ENCODE measurements around the gene ADRM1. TPM values are rescaled to one million over a fixed set of nuclear protein-coding genes. Genes with fewer than 3 reads are reported as not detected.

Gene ADRM1
- total RNA-seq, 1 donor from 2014 or later = 125 TPM

DNA sequence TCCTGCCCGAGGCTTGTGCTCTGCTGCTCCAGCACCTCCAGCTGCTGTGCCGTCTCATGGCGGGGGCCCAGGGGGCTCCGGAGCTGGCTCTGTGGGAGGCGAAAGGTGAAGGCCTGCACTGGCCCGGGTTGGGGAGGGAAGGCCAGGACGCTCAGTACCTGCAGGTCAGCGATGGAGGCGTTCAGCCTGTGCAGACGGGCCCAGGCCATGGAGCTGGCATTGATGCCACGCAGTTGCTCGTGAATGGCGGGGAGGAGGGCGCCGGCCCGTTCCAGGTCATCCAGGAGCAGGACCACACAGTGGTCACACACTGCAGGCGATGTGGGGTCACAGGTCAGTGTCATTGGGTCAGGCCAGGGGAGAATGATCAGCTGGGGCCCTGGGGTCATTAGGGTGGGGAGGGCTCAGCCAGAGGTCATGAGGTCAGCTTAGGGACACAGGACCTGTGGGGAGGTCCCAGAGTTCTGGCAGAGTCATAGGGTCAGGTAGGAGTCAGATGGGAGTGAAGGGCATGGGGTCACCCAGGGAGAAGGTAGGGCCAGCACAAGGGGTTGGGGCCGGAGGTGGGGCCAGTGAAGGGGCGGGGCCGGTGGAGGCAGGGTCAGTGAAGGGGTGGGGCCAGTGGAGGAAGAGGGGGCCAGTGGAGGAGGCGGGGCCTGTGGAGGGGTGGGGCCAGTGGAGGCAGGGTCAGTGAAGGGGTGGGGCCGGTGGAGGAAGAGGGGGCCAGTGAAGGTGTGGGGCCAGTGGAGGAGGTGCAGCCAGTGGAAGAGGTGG is 18.0 kb downstream of the ADRM1 start:
- Histone ChIP-seq H3K4me2 (ENCODE audit: low read length) (no peak overlapping the region), H4K20me1 (ENCODE audit: insufficient read depth, low read length) (no peaks in the 10 kb centered on the region), H3K9me3 (ENCODE audit: insufficient read depth, low read depth, low read length) (no peaks in the 10 kb centered on the region), H2AFZ (ENCODE audit: low read depth, low read length) (no peak overlapping the region), H3K9ac (ENCODE audit: low read length) (no peak overlapping the region), H3K79me2 (ENCODE audit: insufficient read depth, low read length) (no peaks in the 10 kb centered on the region), H3K27me3 (ENCODE audit: insufficient read depth, low read length) (no peaks in the 10 kb centered on the region), H3K4me1 (ENCODE audit: insufficient read depth, low read length) (no peaks in the 10 kb centered on the region), H3K27ac (ENCODE audit: low read depth, low read length) (no peak overlapping the region), H3K36me3 (ENCODE audit: insufficient read depth, low read length) (no peaks in the 10 kb centered on the region), H3K4me3 (ENCODE audit: insufficient read depth, low read depth, low read length) (no peak overlapping the region)
- Mint-ChIP-seq H3K27me3 (ENCODE audit: low read depth, unreplicated experiment) (no peaks in the 10 kb centered on the region), H3K27ac (ENCODE audit: unreplicated experiment) (no peak overlapping the region), H3K4me3 (ENCODE audit: unreplicated experiment) (no peak overlapping the region), H3K36me3 (ENCODE audit: low read depth, unreplicated experiment) (peaks cover 12% of the 10 kb centered on the region), H3K9me3 (ENCODE audit: unreplicated experiment) (no peaks in the 10 kb centered on the region), H3K4me1 (ENCODE audit: low read depth, unreplicated experiment) (no peaks in the 10 kb centered on the region)
- no peak for FAIRE-seq
- DNase-seq (ENCODE audit: low read depth) = no peak
- TF ChIP-seq EZH2 (IDR thresholded peaks at IDR 0.05; ENCODE audit: insufficient read depth, low read length) = no peak
- TF ChIP-seq, protein P1, sequence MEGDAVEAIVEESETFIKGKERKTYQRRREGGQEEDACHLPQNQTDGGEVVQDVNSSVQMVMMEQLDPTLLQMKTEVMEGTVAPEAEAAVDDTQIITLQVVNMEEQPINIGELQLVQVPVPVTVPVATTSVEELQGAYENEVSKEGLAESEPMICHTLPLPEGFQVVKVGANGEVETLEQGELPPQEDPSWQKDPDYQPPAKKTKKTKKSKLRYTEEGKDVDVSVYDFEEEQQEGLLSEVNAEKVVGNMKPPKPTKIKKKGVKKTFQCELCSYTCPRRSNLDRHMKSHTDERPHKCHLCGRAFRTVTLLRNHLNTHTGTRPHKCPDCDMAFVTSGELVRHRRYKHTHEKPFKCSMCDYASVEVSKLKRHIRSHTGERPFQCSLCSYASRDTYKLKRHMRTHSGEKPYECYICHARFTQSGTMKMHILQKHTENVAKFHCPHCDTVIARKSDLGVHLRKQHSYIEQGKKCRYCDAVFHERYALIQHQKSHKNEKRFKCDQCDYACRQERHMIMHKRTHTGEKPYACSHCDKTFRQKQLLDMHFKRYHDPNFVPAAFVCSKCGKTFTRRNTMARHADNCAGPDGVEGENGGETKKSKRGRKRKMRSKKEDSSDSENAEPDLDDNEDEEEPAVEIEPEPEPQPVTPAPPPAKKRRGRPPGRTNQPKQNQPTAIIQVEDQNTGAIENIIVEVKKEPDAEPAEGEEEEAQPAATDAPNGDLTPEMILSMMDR (IDR thresholded peaks at IDR 0.05; ENCODE audit: insufficient read depth, low read depth, low read length) = no peak

GRCh38 chr20:62321521-62321948 is 18.7 kb downstream of the ADRM1 start:
- Histone ChIP-seq H3K4me1 (ENCODE audit: insufficient read depth, low read length) (no peaks in the 10 kb centered on the region), H3K36me3 (ENCODE audit: insufficient read depth, low read length) (no peaks in the 10 kb centered on the region), H3K4me3 (ENCODE audit: insufficient read depth, low read depth, low read length) (no peak overlapping the region), H4K20me1 (ENCODE audit: insufficient read depth, low read length) (no peaks in the 10 kb centered on the region), H3K27me3 (ENCODE audit: insufficient read depth, low read length) (no peaks in the 10 kb centered on the region), H3K27ac (ENCODE audit: low read depth, low read length) (no peak overlapping the region), H2AFZ (ENCODE audit: low read depth, low read length) (no peak overlapping the region), H3K9ac (ENCODE audit: low read length) (no peak overlapping the region), H3K4me2 (ENCODE audit: low read length) (no peak overlapping the region), H3K79me2 (ENCODE audit: insufficient read depth, low read length) (no peaks in the 10 kb centered on the region), H3K9me3 (ENCODE audit: insufficient read depth, low read depth, low read length) (no peaks in the 10 kb centered on the region)
- DNase-seq (ENCODE audit: low read depth) (no peak), FAIRE-seq (no peak)
- no peaks in the 10 kb centered on the region for H3K4me1 Mint-ChIP-seq (ENCODE audit: low read depth, unreplicated experiment)
- peaks cover 12% of the 10 kb centered on the region for H3K36me3 Mint-ChIP-seq (ENCODE audit: low read depth, unreplicated experiment)
- TF ChIP-seq EZH2 (IDR thresholded peaks at IDR 0.05; ENCODE audit: insufficient read depth, low read length) = no peak
- TF ChIP-seq, protein P1 (IDR thresholded peaks at IDR 0.05; ENCODE audit: insufficient read depth, low read depth, low read length) = no peak
- H3K27ac Mint-ChIP-seq (ENCODE audit: unreplicated experiment) = no peak overlapping the region
- no peaks in the 10 kb centered on the region for H3K27me3 Mint-ChIP-seq (ENCODE audit: low read depth, unreplicated experiment)
- no peak overlapping the region for H3K4me3 Mint-ChIP-seq (ENCODE audit: unreplicated experiment)
- no peaks in the 10 kb centered on the region for H3K9me3 Mint-ChIP-seq (ENCODE audit: unreplicated experiment)

DNA sequence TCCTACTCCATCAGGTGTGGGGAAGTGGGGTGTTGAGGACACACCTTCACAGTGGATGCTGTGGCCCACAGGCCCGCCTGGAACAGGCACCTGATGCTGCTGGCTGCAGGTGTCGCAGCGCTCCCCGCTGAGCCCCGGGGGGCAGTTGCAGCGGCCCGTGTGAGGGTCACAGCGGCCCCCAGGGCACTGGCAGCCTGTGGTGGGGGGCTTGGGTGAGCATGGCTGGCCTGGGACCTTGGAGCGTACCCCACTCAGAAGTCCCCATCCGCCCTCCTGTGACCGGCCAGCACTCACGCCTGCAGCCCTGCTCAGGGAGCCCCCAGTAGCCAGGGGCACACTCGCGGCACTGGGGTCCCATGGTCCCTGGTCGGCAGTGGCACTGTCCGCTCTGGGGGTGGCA is 19.2 kb downstream of the ADRM1 start:
- Mint-ChIP-seq H3K4me1 (ENCODE audit: low read depth, unreplicated experiment) (no peaks in the 10 kb centered on the region), H3K4me3 (ENCODE audit: unreplicated experiment) (no peak overlapping the region), H3K9me3 (ENCODE audit: unreplicated experiment) (no peaks in the 10 kb centered on the region), H3K27ac (ENCODE audit: unreplicated experiment) (no peak overlapping the region), H3K27me3 (ENCODE audit: low read depth, unreplicated experiment) (no peaks in the 10 kb centered on the region), H3K36me3 (ENCODE audit: low read depth, unreplicated experiment) (peaks cover 12% of the 10 kb centered on the region)
- no peaks in the 10 kb centered on the region for H3K36me3 ChIP-seq (ENCODE audit: insufficient read depth, low read length)
- no peak overlapping the region for H3K9ac ChIP-seq (ENCODE audit: low read length)
- no peak for DNase-seq (ENCODE audit: low read depth)
- H3K4me3 ChIP-seq (ENCODE audit: insufficient read depth, low read depth, low read length) = no peak overlapping the region
- no peak overlapping the region for H3K27ac ChIP-seq (ENCODE audit: low read depth, low read length)
- H3K4me2 ChIP-seq (ENCODE audit: low read length) = no peak overlapping the region
- H4K20me1 ChIP-seq (ENCODE audit: insufficient read depth, low read length) = no peaks in the 10 kb centered on the region
- TF ChIP-seq EZH2 (IDR thresholded peaks at IDR 0.05; ENCODE audit: insufficient read depth, low read length) = no peak
- TF ChIP-seq, protein P1 (IDR thresholded peaks at IDR 0.05; ENCODE audit: insufficient read depth, low read depth, low read length) = no peak
- H3K9me3 ChIP-seq (ENCODE audit: insufficient read depth, low read depth, low read length) = no peaks in the 10 kb centered on the region
- FAIRE-seq = no peak
- H2AFZ ChIP-seq (ENCODE audit: low read depth, low read length) = no peak overlapping the region
- H3K27me3 ChIP-seq (ENCODE audit: insufficient read depth, low read length) = no peaks in the 10 kb centered on the region
- no peaks in the 10 kb centered on the region for H3K4me1 ChIP-seq (ENCODE audit: insufficient read depth, low read length)
- no peaks in the 10 kb centered on the region for H3K79me2 ChIP-seq (ENCODE audit: insufficient read depth, low read length)

Measured in astrocyte (in vitro differentiated cells and primary cell).